ENCODE results near the gene LRSAM1. TPM values are rescaled to one million over a fixed set of nuclear protein-coding genes. Genes with fewer than 3 reads are reported as not detected.

LRSAM1 gene
- total RNA-seq, 1 experiment from 2014 or later: 25.8 TPM

DNA sequence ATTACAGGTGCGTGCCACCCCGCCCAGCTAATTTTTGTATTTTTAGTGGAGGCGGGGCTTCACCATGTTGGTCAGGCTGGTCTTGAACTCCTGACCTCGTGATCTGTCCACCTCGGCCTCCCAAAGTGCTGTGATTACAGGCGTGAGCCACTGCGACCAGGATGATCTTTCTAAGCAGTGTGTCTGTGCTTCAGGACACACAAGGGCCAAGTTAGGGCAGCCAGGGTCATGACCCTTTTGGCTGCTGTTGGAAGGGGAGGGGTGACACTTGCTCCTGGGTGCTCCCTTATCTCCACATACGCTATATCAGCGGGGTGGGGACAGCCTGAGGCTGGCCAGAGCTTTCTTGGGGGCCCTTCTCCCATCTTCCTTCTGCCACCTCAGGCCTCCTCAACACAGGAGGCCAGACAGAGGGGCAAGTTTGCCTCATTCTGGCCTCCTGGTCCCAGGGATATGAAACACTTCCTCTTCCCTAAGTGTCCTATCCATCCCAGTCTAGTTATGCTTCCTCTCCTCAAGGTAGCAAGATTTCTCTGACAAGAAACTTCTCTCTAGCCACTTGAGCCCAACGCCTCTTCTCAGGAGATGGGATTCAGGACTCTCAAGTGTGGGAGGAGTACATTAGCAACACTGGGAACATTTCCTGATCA lies 29.1 kb upstream of the LRSAM1 start:
- Mint-ChIP-seq H3K27ac (ENCODE audit: unreplicated experiment) (peak overlapping the region; percentile 99), H3K4me3 (ENCODE audit: unreplicated experiment) (peak overlapping the region; percentile 100), H3K36me3 (ENCODE audit: insufficient read depth, unreplicated experiment) (peaks cover 36% of the 10 kb centered on the region), H3K4me1 (ENCODE audit: low read depth, unreplicated experiment) (peaks cover 17% of the 10 kb centered on the region), H3K27me3 (ENCODE audit: insufficient read depth, unreplicated experiment) (no peaks in the 10 kb centered on the region), H3K9me3 (ENCODE audit: unreplicated experiment) (no peaks in the 10 kb centered on the region)
- TF ChIP-seq, protein P1, sequence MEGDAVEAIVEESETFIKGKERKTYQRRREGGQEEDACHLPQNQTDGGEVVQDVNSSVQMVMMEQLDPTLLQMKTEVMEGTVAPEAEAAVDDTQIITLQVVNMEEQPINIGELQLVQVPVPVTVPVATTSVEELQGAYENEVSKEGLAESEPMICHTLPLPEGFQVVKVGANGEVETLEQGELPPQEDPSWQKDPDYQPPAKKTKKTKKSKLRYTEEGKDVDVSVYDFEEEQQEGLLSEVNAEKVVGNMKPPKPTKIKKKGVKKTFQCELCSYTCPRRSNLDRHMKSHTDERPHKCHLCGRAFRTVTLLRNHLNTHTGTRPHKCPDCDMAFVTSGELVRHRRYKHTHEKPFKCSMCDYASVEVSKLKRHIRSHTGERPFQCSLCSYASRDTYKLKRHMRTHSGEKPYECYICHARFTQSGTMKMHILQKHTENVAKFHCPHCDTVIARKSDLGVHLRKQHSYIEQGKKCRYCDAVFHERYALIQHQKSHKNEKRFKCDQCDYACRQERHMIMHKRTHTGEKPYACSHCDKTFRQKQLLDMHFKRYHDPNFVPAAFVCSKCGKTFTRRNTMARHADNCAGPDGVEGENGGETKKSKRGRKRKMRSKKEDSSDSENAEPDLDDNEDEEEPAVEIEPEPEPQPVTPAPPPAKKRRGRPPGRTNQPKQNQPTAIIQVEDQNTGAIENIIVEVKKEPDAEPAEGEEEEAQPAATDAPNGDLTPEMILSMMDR (IDR thresholded peaks at IDR 0.05; ENCODE audit: insufficient read depth in 1 of 2, low read depth in 1 of 2, low read length in 1 of 2, severe bottlenecking in 1 of 2, unreplicated experiment in 1 of 2): no peak
- peaks cover 15% of the 10 kb centered on the region for H3K4me1 ChIP-seq
- BruUV-seq (replicated peaks): no TSS peak
- ChIA-PET CTCF (interaction anchor here (1.2 kb wide), 1 partner anchor 26 kb away, joined by 3 read pairs; no protein-coding TSS in a partner anchor), POLR2A (interaction anchor here (2.6 kb wide), 1 partner anchor 26 kb away, joined by 37 read pairs; the partner anchor contains the start of gene SLC2A8)
- intact Hi-C loops (cut with micrococcal nuclease; ENCODE audit: unreplicated experiment): no loop called here
- H3K9me3 ChIP-seq: no peaks in the 10 kb centered on the region
- H3K27me3 ChIP-seq (replicated peaks; ENCODE audit: control insufficient read depth, insufficient read depth, low read length): no peaks in the 10 kb centered on the region
- H3K4me3 ChIP-seq (ENCODE audit: low read depth, low read length): peak overlapping the region; percentile 67
- no peak for DNase-seq
- H3K36me3 ChIP-seq (ENCODE audit: control insufficient read depth, insufficient read depth, low read length): no peaks in the 10 kb centered on the region

GRCh38 chr9:127422787-127423186 lies 28.5 kb upstream of the LRSAM1 start:
- Histone ChIP-seq H3K27me3 (replicated peaks; ENCODE audit: control insufficient read depth, insufficient read depth, low read length) (no peaks in the 10 kb centered on the region), H3K36me3 (ENCODE audit: control insufficient read depth, insufficient read depth, low read length) (no peaks in the 10 kb centered on the region), H3K4me3 (ENCODE audit: low read depth, low read length) (peak overlapping the region; percentile 67), H3K9me3 (no peaks in the 10 kb centered on the region), H3K4me1 (peaks cover 15% of the 10 kb centered on the region)
- no peaks in the 10 kb centered on the region for H3K9me3 Mint-ChIP-seq (ENCODE audit: unreplicated experiment)
- intact Hi-C loops (cut with micrococcal nuclease; ENCODE audit: unreplicated experiment): no loop called here
- peak overlapping the region; percentile 100 for H3K4me3 Mint-ChIP-seq (ENCODE audit: unreplicated experiment)
- POLR2A ChIA-PET: interaction anchor here (2.2 to 2.6 kb wide), 2 partner anchors 22 to 26 kb away, joined by 18 to 37 read pairs; partner anchors contain the start of gene SLC2A8
- peaks cover 17% of the 10 kb centered on the region for H3K4me1 Mint-ChIP-seq (ENCODE audit: low read depth, unreplicated experiment)
- TF ChIP-seq, protein P1 (IDR thresholded peaks at IDR 0.05; ENCODE audit: insufficient read depth in 1 of 2, low read depth in 1 of 2, low read length in 1 of 2, severe bottlenecking in 1 of 2, unreplicated experiment in 1 of 2): no peak
- no peaks in the 10 kb centered on the region for H3K27me3 Mint-ChIP-seq (ENCODE audit: insufficient read depth, unreplicated experiment)
- DNase-seq: no peak
- CTCF ChIA-PET: interaction anchor here (2.0 kb wide), 1 partner anchor 26 kb away, joined by 8 read pairs; the partner anchor contains the start of gene SLC2A8
- BruUV-seq (replicated peaks): no TSS peak
- H3K36me3 Mint-ChIP-seq (ENCODE audit: insufficient read depth, unreplicated experiment): peaks cover 37% of the 10 kb centered on the region
- peak overlapping the region; percentile 99 for H3K27ac Mint-ChIP-seq (ENCODE audit: unreplicated experiment)

- Mint-ChIP-seq H3K9me3 (ENCODE audit: unreplicated experiment) (no peaks in the 10 kb centered on the region), H3K4me3 (ENCODE audit: unreplicated experiment) (peak overlapping the region; percentile 100), H3K36me3 (ENCODE audit: insufficient read depth, unreplicated experiment) (peaks cover 38% of the 10 kb centered on the region), H3K27ac (ENCODE audit: unreplicated experiment) (peak overlapping the region; percentile 99), H3K4me1 (ENCODE audit: low read depth, unreplicated experiment) (peaks cover 17% of the 10 kb centered on the region), H3K27me3 (ENCODE audit: insufficient read depth, unreplicated experiment) (no peaks in the 10 kb centered on the region)
- CTCF ChIA-PET: interaction anchor here (1.0 to 2.0 kb wide), 3 partner anchors 27 to 35 kb away, joined by 3 to 8 read pairs (median 5); partner anchors contain the start of gene SLC2A8
- Histone ChIP-seq H3K4me3 (ENCODE audit: low read depth, low read length) (peak overlapping the region; percentile 67), H3K36me3 (ENCODE audit: control insufficient read depth, insufficient read depth, low read length) (no peaks in the 10 kb centered on the region), H3K9me3 (no peaks in the 10 kb centered on the region), H3K27me3 (replicated peaks; ENCODE audit: control insufficient read depth, insufficient read depth, low read length) (no peaks in the 10 kb centered on the region), H3K4me1 (peaks cover 15% of the 10 kb centered on the region)
- DNase-seq: no peak
- POLR2A ChIA-PET: interaction anchor here (2.2 to 2.6 kb wide), 2 partner anchors 21 to 27 kb away, joined by 18 to 37 read pairs; partner anchors contain the start of gene SLC2A8
- BruUV-seq (replicated peaks): TSS peak; percentile 71
- TF ChIP-seq, protein P1 (IDR thresholded peaks at IDR 0.05; ENCODE audit: insufficient read depth in 1 of 2, low read depth in 1 of 2, low read length in 1 of 2, severe bottlenecking in 1 of 2, unreplicated experiment in 1 of 2): no peak
- intact Hi-C loops (cut with micrococcal nuclease; ENCODE audit: unreplicated experiment): no loop called here
These were observed 27.8 kb upstream of the LRSAM1 start for GRCh38 chr9:127423476-127423933.

All from Caco-2 (cell line).